PC-3 (cell line): ENCODE measurements around the gene TMC5. TPM values are rescaled to one million over a fixed set of nuclear protein-coding genes. Genes with fewer than 3 reads are reported as not detected.

Source experiments
- ATAC-seq: fragments of 200-7000 bp; cut with Tn5 transposase; 2 replicates; pipeline ENCODE4 v1.9.1; 2020; ENCODE audit warnings: mild to moderate bottlenecking, moderate library complexity
- BruUV-seq: library from RNA; stranded (reverse); fragments of 400-500 nt; replicated peaks from 2 replicates; lab custom pipeline; 2021; lab: Mats Ljungman, UMichigan
- CTCF ChIA-PET: fragments of 300-600 bp; sonication (Branson Sonifier 250); formaldehyde crosslinking; loops from one replicate; lab custom pipeline; 2022; ENCODE audit warnings: antibody characterized with exemption; lab: Charles Lee
- POLR2A ChIA-PET: fragments of 300-600 bp; sonication (Branson Sonifier 250); formaldehyde crosslinking; loops from one replicate; lab custom pipeline; 2022; ENCODE audit warnings: antibody characterized with exemption; ENCODE audit not compliant: unreplicated experiment; lab: Charles Lee
- DNase-seq: peaks from one replicate; pipeline ENCODE4 v3.0.0-alpha.2; 2015
- H2AFZ ChIP-seq: fragments of 300-600 bp; sonication (generic); 2 replicates; pipeline ENCODE4 v1.6.0; 2016; ENCODE audit warnings: antibody characterized with exemption, low read length
- H3F3A ChIP-seq: fragments of 300-600 bp; sonication (generic); one replicate; pipeline ENCODE4 v1.6.0; 2017; ENCODE audit warnings: antibody characterized with exemption, low read length, control low read depth, mild to moderate bottlenecking; ENCODE audit not compliant: unreplicated experiment
- H3K27ac ChIP-seq: fragments of 300-600 bp; sonication (generic); 2 replicates; pipeline ENCODE4 v1.5.1; 2016; ENCODE audit warnings: mild to moderate bottlenecking, low read length
- H3K27me3 ChIP-seq: fragments of 300-600 bp; sonication (generic); 2 replicates; pipeline ENCODE4 v1.6.1; 2016; ENCODE audit warnings: low read length, mixed read lengths
- H3K36me3 ChIP-seq: fragments of 300-600 bp; sonication (generic); 2 replicates; pipeline ENCODE4 v1.6.1; 2016; ENCODE audit warnings: low read depth, mixed run types, low read length, mixed read lengths
- H3K4me1 ChIP-seq: fragments of 300-600 bp; sonication (generic); 2 replicates; pipeline ENCODE4 v1.5.1; 2016; ENCODE audit warnings: low read length; ENCODE audit not compliant: insufficient read depth
- H3K4me2 ChIP-seq: fragments of 300-600 bp; sonication (generic); 2 replicates; pipeline ENCODE4 v1.6.0; 2016; ENCODE audit warnings: low read length
- H3K4me3 ChIP-seq: fragments of 300-600 bp; sonication (generic); 2 replicates; pipeline ENCODE4 v1.5.1; 2016; ENCODE audit warnings: mild to moderate bottlenecking, low read length, mixed read lengths
- H3K79me2 ChIP-seq: fragments of 300-600 bp; sonication (generic); 2 replicates; pipeline ENCODE4 v1.6.1; 2017; ENCODE audit warnings: low read length, mixed read lengths
- H3K9ac ChIP-seq: fragments of 300-600 bp; sonication (generic); 2 replicates; pipeline ENCODE4 v1.6.0; 2016; ENCODE audit warnings: mild to moderate bottlenecking, low read length
- H3K9me2 ChIP-seq: fragments of 300-600 bp; sonication (generic); replicated peaks from 2 replicates; pipeline ENCODE4 v1.6.1; 2016; ENCODE audit warnings: mixed run types, low read length, mixed read lengths
- H3K9me3 ChIP-seq: fragments of 300-600 bp; sonication (generic); 2 replicates; pipeline ENCODE4 v1.6.1; 2016; ENCODE audit warnings: low read length, mixed read lengths
- H4K20me1 ChIP-seq: fragments of 300-600 bp; sonication (generic); 2 replicates; pipeline ENCODE4 v1.6.1; 2016; ENCODE audit warnings: low read length, mixed read lengths
- CTCF ChIP-seq: fragments of 300-600 bp; sonication (generic); conservative IDR thresholded peaks from 2 replicates; pipeline ENCODE4 v1.5.1; 2017; ENCODE audit warnings: antibody characterized with exemption, low read depth, mild to moderate bottlenecking, low read length
- EZH2 ChIP-seq: fragments of 300-600 bp; sonication (generic); IDR thresholded peaks from one replicate; pipeline ENCODE4 v1.6.1; 2017; ENCODE audit warnings: antibody characterized with exemption, mild to moderate bottlenecking, low read length; ENCODE audit not compliant: unreplicated experiment
- EZH2phosphoT487 ChIP-seq: fragments of 300-600 bp; sonication (generic); IDR thresholded peaks from 2 replicates; pipeline ENCODE4 v1.6.1; 2018; ENCODE audit warnings: mild to moderate bottlenecking, antibody characterized with exemption, low read length, borderline replicate concordance
- intact Hi-C: fragments of 100-400 bp; cut with micrococcal nuclease; formaldehyde crosslinking; loops from 2 replicates; pipeline ENCODE4 v1.9.0; 2023
- total RNA-seq: library from RNA; depleted of rRNA; stranded (reverse); fragments of >200 nt; gene quantifications from 2 replicates; pipeline ENCODE4 v1.2.3, GENCODE V29; 2014

Gene TMC5
- total RNA-seq, 1 experiment from 2014 or later = 7.4 TPM

DNA sequence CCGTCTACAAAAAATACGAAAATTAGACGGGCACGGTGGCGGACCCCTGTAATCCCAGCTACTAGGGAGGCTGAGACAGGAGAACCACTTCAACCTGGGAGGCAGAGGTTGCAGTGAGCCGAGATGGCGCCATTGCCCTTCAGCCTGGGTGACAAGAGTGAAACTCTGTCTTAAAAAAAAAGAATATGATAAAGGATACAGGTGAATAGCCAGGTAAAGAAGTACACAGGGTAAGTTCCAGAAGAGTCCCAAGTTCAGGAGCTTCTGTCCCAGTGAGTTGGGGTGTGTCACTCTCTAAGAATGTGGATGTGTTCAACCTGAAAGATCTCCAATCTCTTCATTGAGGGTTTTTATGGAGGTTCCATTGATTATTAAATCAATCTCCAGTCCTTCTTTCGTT lies 6.8 kb downstream of the TMC5 start:
- H3K4me1 ChIP-seq = peaks cover 24% of the 10 kb centered on the region
- ChIA-PET POLR2A (interaction anchor here (0.6 kb wide), 1 partner anchor 214 kb away, joined by 5 read pairs; no protein-coding TSS in a partner anchor), CTCF (interaction anchor here (1.0 kb wide), 1 partner anchor 272 kb away, joined by 5 read pairs; no protein-coding TSS in a partner anchor)
- H2AFZ ChIP-seq = no peak overlapping the region
- H3K9me2 ChIP-seq = no peaks in the 10 kb centered on the region
- intact Hi-C loops = no loop called here
- H4K20me1 ChIP-seq = no peaks in the 10 kb centered on the region
- H3K9ac ChIP-seq = no peak overlapping the region
- no peak for TF ChIP-seq CTCF
- TF ChIP-seq EZH2phosphoT487 = no peak
- no peak for TF ChIP-seq EZH2
- no peaks in the 10 kb centered on the region for H3K27me3 ChIP-seq
- H3K79me2 ChIP-seq = peaks cover 7% of the 10 kb centered on the region
- H3K36me3 ChIP-seq = 0 out of 2 replicates have a peak, but pooled peaks cover 6% of the 10 kb centered on the region
- no TSS peak for BruUV-seq
- H3K9me3 ChIP-seq = no peaks in the 10 kb centered on the region
- H3K4me3 ChIP-seq = no peak overlapping the region
- DNase-seq (peak; percentile 17), ATAC-seq (no peak)
- H3F3A ChIP-seq = no peaks in the 10 kb centered on the region
- H3K4me2 ChIP-seq = no peak overlapping the region
- 0 out of 2 replicates have a peak overlapping the region, but pooled peaks have one; percentile 26 for H3K27ac ChIP-seq

DNA sequence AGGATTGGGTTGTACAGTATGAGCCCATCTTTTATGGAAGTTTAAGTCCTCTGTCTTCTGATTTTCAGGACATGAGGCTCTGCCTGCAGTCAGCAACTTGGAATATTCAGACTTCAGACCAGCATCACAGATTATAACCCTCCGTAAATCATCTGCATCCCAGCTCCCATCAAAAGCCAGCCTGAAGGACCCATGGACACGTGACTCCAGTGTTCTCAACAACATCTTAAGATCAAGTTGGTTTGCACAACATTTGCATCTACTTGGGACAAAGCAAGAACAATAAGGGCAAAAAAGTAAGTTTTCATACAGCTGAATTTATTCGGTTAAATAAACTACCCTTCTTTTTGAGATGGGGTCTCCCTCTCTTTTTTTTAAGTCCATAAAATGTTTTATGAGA lies 12.7 kb downstream of the TMC5 start:
- peaks cover 19% of the 10 kb centered on the region for H3K4me1 ChIP-seq
- no peak overlapping the region for H3K9ac ChIP-seq
- H3F3A ChIP-seq = no peaks in the 10 kb centered on the region
- CTCF ChIA-PET = no interaction called here
- H3K4me3 ChIP-seq = no peak overlapping the region
- no peaks in the 10 kb centered on the region for H3K9me3 ChIP-seq
- no peak overlapping the region for H3K27ac ChIP-seq
- no peaks in the 10 kb centered on the region for H4K20me1 ChIP-seq
- peaks cover 2% of the 10 kb centered on the region for H3K36me3 ChIP-seq
- POLR2A ChIA-PET = interaction anchor here (0.6 kb wide), 1 partner anchor 625 kb away, joined by 5 read pairs; no protein-coding TSS in a partner anchor
- intact Hi-C loops = no loop called here
- no peak for TF ChIP-seq EZH2phosphoT487
- no peak for TF ChIP-seq EZH2
- no peak for TF ChIP-seq CTCF
- BruUV-seq = no TSS peak
- H3K9me2 ChIP-seq = no peaks in the 10 kb centered on the region
- no peak for ATAC-seq
- H3K4me2 ChIP-seq = no peak overlapping the region
- H2AFZ ChIP-seq = no peak overlapping the region
- no peak for DNase-seq
- no peaks in the 10 kb centered on the region for H3K79me2 ChIP-seq
- H3K27me3 ChIP-seq = no peaks in the 10 kb centered on the region

GRCh38 chr16:19431636-19432340 lies 14.1 kb downstream of the TMC5 start:
- H3K36me3 ChIP-seq = peaks cover 2% of the 10 kb centered on the region
- peak overlapping the region; percentile 65 for H3K27ac ChIP-seq
- no peaks in the 10 kb centered on the region for H3K79me2 ChIP-seq
- no peak overlapping the region for H3K4me2 ChIP-seq
- peaks cover 19% of the 10 kb centered on the region for H3K4me1 ChIP-seq
- POLR2A ChIA-PET = no interaction called here
- no peaks in the 10 kb centered on the region for H3K27me3 ChIP-seq
- no peak for DNase-seq
- H2AFZ ChIP-seq = no peak overlapping the region
- BruUV-seq = no TSS peak
- intact Hi-C loops = no loop called here
- H3K9me3 ChIP-seq = no peaks in the 10 kb centered on the region
- no peaks in the 10 kb centered on the region for H3K9me2 ChIP-seq
- CTCF ChIA-PET = no interaction called here
- H3K9ac ChIP-seq = no peak overlapping the region
- H3F3A ChIP-seq = no peaks in the 10 kb centered on the region
- no peak for ATAC-seq
- H4K20me1 ChIP-seq = no peaks in the 10 kb centered on the region
- H3K4me3 ChIP-seq = no peak overlapping the region
- TF ChIP-seq EZH2phosphoT487 (no peak), CTCF (no peak), EZH2 (no peak)
